Ishikawa (cell line): ENCODE measurements around the gene FBXO7.
A peak's percentile ranks its signal among the peaks of the same experiment; 100 is the strongest.

Source experiments
- CEBPB ChIP-seq: IDR thresholded peaks from 2 replicates; pipeline ENCODE4 v1.6.1; 2012
- CREB1 ChIP-seq: IDR thresholded peaks from 2 replicates; pipeline ENCODE4 v1.6.1; 2012; ENCODE audit warnings: low read depth
- EGR1 ChIP-seq: IDR thresholded peaks from 2 replicates; pipeline ENCODE4 v1.6.1; 2012
- EP300 ChIP-seq: IDR thresholded peaks from 2 replicates; pipeline ENCODE4 v1.6.1; 2012; ENCODE audit warnings: borderline replicate concordance
- FOXM1 ChIP-seq: IDR thresholded peaks from 2 replicates; pipeline ENCODE4 v1.6.1; 2012; ENCODE audit warnings: low read depth, borderline replicate concordance
- MAX ChIP-seq: IDR thresholded peaks from 2 replicates; pipeline ENCODE4 v1.6.1; 2012
- NFIC ChIP-seq: IDR thresholded peaks from 2 replicates; pipeline ENCODE4 v1.6.1; 2012
- RAD21 ChIP-seq: IDR thresholded peaks from 2 replicates; pipeline ENCODE4 v1.6.1; 2012; ENCODE audit warnings: low read depth
- REST ChIP-seq: IDR thresholded peaks from 2 replicates; pipeline ENCODE4 v1.6.1; 2012; ENCODE audit warnings: low read depth, mild to moderate bottlenecking
- TAF1 ChIP-seq: IDR thresholded peaks from 2 replicates; pipeline ENCODE4 v1.6.1; 2012; ENCODE audit warnings: low read depth, mild to moderate bottlenecking
- TCF12 ChIP-seq: IDR thresholded peaks from 2 replicates; pipeline ENCODE4 v1.6.1; 2012; ENCODE audit warnings: low read depth
- TEAD4 ChIP-seq: IDR thresholded peaks from 2 replicates; pipeline ENCODE4 v1.6.1; 2012
- YY1 ChIP-seq: IDR thresholded peaks from 2 replicates; pipeline ENCODE4 v1.6.1; 2012; ENCODE audit warnings: low read depth
- ZBTB7A ChIP-seq: IDR thresholded peaks from 2 replicates; pipeline ENCODE4 v1.6.1; 2012; ENCODE audit warnings: low read depth
- TF ChIP-seq, protein P1 (sequence below): IDR thresholded peaks from 2 replicates; pipeline ENCODE4 v1.6.1; 2012

FBXO7 gene

GRCh38 chr22:32474635-32475467 is at the start of gene FBXO7:
Gene FBXO7, plus strand, starts transcription at chr22:32474811. Its CDS starts 192 bp downstream, at chr22:32475003.
- TF ChIP-seq EGR1: no peak
- TF ChIP-seq NFIC: peak; percentile 82; the same call in 1 of the 2 replicates
- peak; percentile 62; the same call in 1 of the 2 replicates for TF ChIP-seq ZBTB7A
- TF ChIP-seq YY1: peak; percentile 39; the same call in 1 of the 2 replicates
- no peak for TF ChIP-seq RAD21
- peak; percentile 58; the same call in 1 of the 2 replicates for TF ChIP-seq MAX
- no peak for TF ChIP-seq CEBPB
- peak; percentile 59 for TF ChIP-seq TAF1
- TF ChIP-seq TCF12: peak; percentile 22; the same call in 1 of the 2 replicates
- TF ChIP-seq EP300: no peak
- TF ChIP-seq, protein P1, sequence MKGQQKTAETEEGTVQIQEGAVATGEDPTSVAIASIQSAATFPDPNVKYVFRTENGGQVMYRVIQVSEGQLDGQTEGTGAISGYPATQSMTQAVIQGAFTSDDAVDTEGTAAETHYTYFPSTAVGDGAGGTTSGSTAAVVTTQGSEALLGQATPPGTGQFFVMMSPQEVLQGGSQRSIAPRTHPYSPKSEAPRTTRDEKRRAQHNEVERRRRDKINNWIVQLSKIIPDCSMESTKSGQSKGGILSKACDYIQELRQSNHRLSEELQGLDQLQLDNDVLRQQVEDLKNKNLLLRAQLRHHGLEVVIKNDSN: no peak
- TF ChIP-seq FOXM1: no peak
- TF ChIP-seq TEAD4: no peak
- TF ChIP-seq REST: no peak
- TF ChIP-seq CREB1: peak; percentile 33; the same call in 1 of the 2 replicates

DNA sequence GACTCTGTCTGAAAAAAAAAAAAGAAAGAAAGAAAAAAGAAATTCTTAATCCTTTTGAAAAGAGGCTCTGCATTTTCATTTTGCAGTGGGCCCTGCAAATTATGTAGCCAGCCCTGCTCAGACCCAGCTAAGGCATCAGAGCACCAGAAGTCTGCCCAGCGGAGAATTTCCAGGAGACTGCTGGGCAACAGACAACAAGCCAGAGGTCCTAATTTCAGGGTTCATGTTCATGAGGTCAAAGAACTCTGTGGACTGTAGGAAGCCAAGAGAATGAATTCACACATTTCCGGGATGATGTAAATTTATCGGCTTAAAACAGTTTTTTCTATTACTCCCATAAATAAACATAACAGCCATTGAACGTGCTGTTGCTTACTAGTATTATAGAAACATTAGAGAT is 47.7 kb upstream of the FBXO7 start:
- no peak for TF ChIP-seq EP300
- TF ChIP-seq CEBPB: no peak
- TF ChIP-seq REST: no peak
- no peak for TF ChIP-seq RAD21
- no peak for TF ChIP-seq TEAD4
- no peak for TF ChIP-seq FOXM1

DNA sequence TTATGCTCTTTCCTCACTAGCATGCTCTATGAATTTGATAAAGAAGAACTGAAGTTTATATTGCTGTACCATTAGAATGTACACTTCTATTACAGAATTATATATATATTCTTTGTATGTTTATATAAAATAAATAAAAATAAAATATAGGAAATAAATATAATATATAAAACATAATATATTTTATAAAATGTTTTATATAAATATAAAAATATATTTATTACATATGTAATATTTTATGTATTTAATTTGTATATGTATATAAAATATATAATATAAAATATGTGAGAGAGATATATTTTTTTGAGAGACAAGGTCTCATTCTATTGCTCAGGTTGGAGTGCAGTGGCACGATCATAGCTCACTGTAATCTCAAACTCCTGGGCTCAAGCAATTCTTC is 44.3 kb upstream of the FBXO7 start:
- no peak for TF ChIP-seq NFIC
- TF ChIP-seq EGR1: no peak
- TF ChIP-seq YY1: no peak
- no peak for TF ChIP-seq REST
- no peak for TF ChIP-seq TEAD4
- no peak for TF ChIP-seq CEBPB
- no peak for TF ChIP-seq ZBTB7A
- no peak for TF ChIP-seq EP300
- no peak for TF ChIP-seq TCF12
- TF ChIP-seq RAD21: no peak
- no peak for TF ChIP-seq MAX
- no peak for TF ChIP-seq TAF1
- TF ChIP-seq, protein P1: no peak
- no peak for TF ChIP-seq CREB1
- no peak for TF ChIP-seq FOXM1

GRCh38 chr22:32444068-32444467 is 30.5 kb upstream of the FBXO7 start:
- TF ChIP-seq EP300 (no peak), REST (no peak), MAX (no peak), YY1 (no peak), EGR1 (no peak), RAD21 (peak; percentile 29; the same call in 1 of the 2 replicates)
